ENCODE data around the gene ZNG1C.
"Not testable (repeated sequence)": the region's sequence is repeated elsewhere in the genome, so short reads cannot be mapped to it uniquely, and the experiment has no call there.

DNA sequence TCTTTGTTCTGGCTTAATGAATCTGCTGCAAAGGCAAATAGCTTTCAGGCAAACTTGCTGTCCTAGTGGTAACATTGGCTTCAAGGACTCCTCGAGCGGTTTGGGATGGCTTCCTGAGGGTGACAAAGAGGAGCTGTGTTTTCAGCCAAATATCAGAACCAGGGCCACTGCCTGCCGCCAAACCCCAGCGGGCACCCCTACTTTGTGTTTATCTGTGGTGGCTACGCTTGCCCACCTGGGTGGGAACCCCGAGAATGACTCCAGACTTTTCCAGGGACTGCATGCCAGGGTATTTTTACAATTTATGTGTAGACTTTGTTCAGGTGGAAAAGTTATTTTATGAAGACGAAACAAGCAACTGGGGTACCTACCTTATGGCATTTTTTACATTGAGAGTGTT, 96.2 kb downstream of the ZNG1C start:
- TF ChIP-seq, protein P1, sequence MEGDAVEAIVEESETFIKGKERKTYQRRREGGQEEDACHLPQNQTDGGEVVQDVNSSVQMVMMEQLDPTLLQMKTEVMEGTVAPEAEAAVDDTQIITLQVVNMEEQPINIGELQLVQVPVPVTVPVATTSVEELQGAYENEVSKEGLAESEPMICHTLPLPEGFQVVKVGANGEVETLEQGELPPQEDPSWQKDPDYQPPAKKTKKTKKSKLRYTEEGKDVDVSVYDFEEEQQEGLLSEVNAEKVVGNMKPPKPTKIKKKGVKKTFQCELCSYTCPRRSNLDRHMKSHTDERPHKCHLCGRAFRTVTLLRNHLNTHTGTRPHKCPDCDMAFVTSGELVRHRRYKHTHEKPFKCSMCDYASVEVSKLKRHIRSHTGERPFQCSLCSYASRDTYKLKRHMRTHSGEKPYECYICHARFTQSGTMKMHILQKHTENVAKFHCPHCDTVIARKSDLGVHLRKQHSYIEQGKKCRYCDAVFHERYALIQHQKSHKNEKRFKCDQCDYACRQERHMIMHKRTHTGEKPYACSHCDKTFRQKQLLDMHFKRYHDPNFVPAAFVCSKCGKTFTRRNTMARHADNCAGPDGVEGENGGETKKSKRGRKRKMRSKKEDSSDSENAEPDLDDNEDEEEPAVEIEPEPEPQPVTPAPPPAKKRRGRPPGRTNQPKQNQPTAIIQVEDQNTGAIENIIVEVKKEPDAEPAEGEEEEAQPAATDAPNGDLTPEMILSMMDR (IDR thresholded peaks at IDR 0.05) = not testable (repeated sequence)
- TF ChIP-seq EP300 (IDR thresholded peaks at IDR 0.05; ENCODE audit: low read depth) = not testable (repeated sequence)

All from transverse colon (tissue), 3 donors.